Gastrocnemius medialis (tissue), 4 donors: ENCODE measurements around the gene PACS2. TPM values are rescaled to one million over a fixed set of nuclear protein-coding genes. Genes with fewer than 3 reads are reported as not detected.

ENCODE experiments used
- ATAC-seq, 2 donors: fragments of 150-250 bp; one replicate each; pipeline ENCODE4 v1.9.1; 2016
- DNase-seq, 2 donors: peaks; one replicate each; pipeline ENCODE4 v3.0.0-alpha.2; 2019
- H3K27ac ChIP-seq, 4 donors: fragments of 200-600 bp; sonication (generic); 1 replicate in 1 of 4; 2 replicates in 3 of 4; pipeline ENCODE4 v1.5.1; 2016 to 2018; ENCODE audit warnings: mild to moderate bottlenecking in 2 of 4, moderate library complexity in 1 of 4
- H3K27me3 ChIP-seq, 3 donors: fragments of 200-600 bp; sonication (generic) in 2 of 3; 1 replicate in 1 of 3; 2 replicates in 2 of 3; pipeline versions ENCODE4 v1.5.1 to v1.6.0; 2016 to 2019; ENCODE audit warnings: mild to moderate bottlenecking in 1 of 3, moderate library complexity in 1 of 3
- H3K36me3 ChIP-seq, 2 donors: fragments of 200-600 bp; sonication (generic) in 1 of 2; one replicate each; pipeline ENCODE4 v1.5.1; 2017 to 2018
- H3K4me1 ChIP-seq, 2 donors: fragments of 200-600 bp; sonication (generic) in 1 of 2; one replicate each; pipeline ENCODE4 v1.5.1; 2016 to 2017; ENCODE audit warnings: mild to moderate bottlenecking in 2 of 2
- H3K4me3 ChIP-seq, 4 donors: fragments of 200-600 bp; sonication (generic) in 3 of 4; 1 replicate in 1 of 4; 2 replicates in 3 of 4; pipeline ENCODE4 v1.5.1; 2016 to 2019; ENCODE audit warnings: mild to moderate bottlenecking in 2 of 4
- H3K9me3 ChIP-seq, 3 donors: fragments of 200-600 bp; sonication (generic) in 2 of 3; 1 replicate in 1 of 3; 2 replicates in 2 of 3; pipeline ENCODE4 v1.5.1; 2016 to 2019
- CTCF ChIP-seq, 5 experiments: fragments of 450-650 bp in 3 of 5; fragments of 200-600 bp in 2 of 5; sonication (generic) in 2 of 5; IDR thresholded peaks in 4 of 5; conservative IDR thresholded peaks in 1 of 5; 1 replicate in 4 of 5; 2 replicates in 1 of 5; pipeline ENCODE4 v1.5.1; 2016 to 2019; ENCODE audit warnings: antibody characterized with exemption in 5 of 5, mild to moderate bottlenecking in 3 of 5, moderate library complexity in 3 of 5
- POLR2A ChIP-seq, 2 donors: fragments of 450-650 bp; IDR thresholded peaks; one replicate each; pipeline ENCODE4 v1.6.1; 2017; ENCODE audit warnings: antibody characterized with exemption in 2 of 2, mild to moderate bottlenecking in 2 of 2, moderate library complexity in 2 of 2
- in situ Hi-C, 4 donors: fragments of 200-750 bp; cut with MboI; loops; one replicate each; pipeline versions ENCODE4 v1.15.0 to v1.8.0; 2017; ENCODE audit warnings: low sequenced_read_pairs in 4 of 4
- intact Hi-C: fragments of 100-400 bp; cut with DNase I; formaldehyde crosslinking; loops from one replicate; pipeline ENCODE4 v1.15.1; 2023; ENCODE audit warnings: low total_unique reads
- total RNA-seq, 4 donors: library from RNA; depleted of rRNA; stranded (reverse); fragments of >200 nt; gene quantifications; one replicate each; pipeline versions ENCODE4 v1.1.0 to v1.2.3, GENCODE V29; 2016

The PACS2 gene
- total RNA-seq, 4 donors from 2014 or later, result 81.0 to 115 (median 93.1) TPM

GRCh38 chr14:105413544-105413886, 99.0 kb downstream of the PACS2 start:
- intact Hi-C loops, result loop anchor here (10.0 kb wide), 1 partner anchor 109 kb away; the partner anchor contains the start of gene BRF1
- ATAC-seq (no peak), DNase-seq (no peak)

GRCh38 chr14:105414456-105415371, 100.2 kb downstream of the PACS2 start:
- peaks cover 0 to 4% (median 0%) of the 10 kb centered on the region in 3 donors for H3K27me3 ChIP-seq
- peak; percentile 52 to 82 for DNase-seq

More at GRCh38 chr14:105413544-105413886, 99.0 kb downstream of the PACS2 start:
- Histone ChIP-seq H3K4me3 (no peak overlapping the region), H3K27me3 (peaks cover 0 to 4% (median 0%) of the 10 kb centered on the region in 3 donors), H3K4me1 (peaks cover 14 to 23% of the 10 kb centered on the region in 2 donors), H3K27ac (no peak overlapping the region), H3K9me3 (no peaks in the 10 kb centered on the region), H3K36me3 (no peaks in the 10 kb centered on the region)
- TF ChIP-seq POLR2A (IDR thresholded peaks at IDR 0.05), result no peak
- no peak for TF ChIP-seq CTCF (IDR thresholded peaks at IDR 0.05 in 4 of 5, conservative IDR thresholded peaks at IDR 0.05 in 1 of 5)
- in situ Hi-C loops, result no loop called here

GRCh38 chr14:105415481-105416428, 101.2 kb downstream of the PACS2 start:
- DNase-seq, result no peak
- Histone ChIP-seq H3K4me1 (peaks cover 25 to 34% of the 10 kb centered on the region in 2 donors), H3K27ac (peak overlapping the region; percentile 64 to 93 (median 82)), H3K27me3 (peaks cover 0 to under 1% (median 0%) of the 10 kb centered on the region in 3 donors), H3K9me3 (no peaks in the 10 kb centered on the region), H3K4me3 (peak overlapping the region; percentile 36 to 71 (median 58)), H3K36me3 (no peaks in the 10 kb centered on the region)
- no peak for ATAC-seq
- in situ Hi-C loops, result no loop called here
- intact Hi-C loops, result loop anchor here (1.0 to 10.0 kb wide), 3 partner anchors 17 to 111 kb away; partner anchors contain the start of genes BRF1, TEDC1 and TEX22
- no peak for TF ChIP-seq POLR2A (IDR thresholded peaks at IDR 0.05)
- TF ChIP-seq CTCF (IDR thresholded peaks at IDR 0.05 in 4 of 5, conservative IDR thresholded peaks at IDR 0.05 in 1 of 5), result no peak

More at GRCh38 chr14:105414456-105415371, 100.2 kb downstream of the PACS2 start:
- in situ Hi-C loops (no loop called here), intact Hi-C loops (loop anchor here (1.0 to 10.0 kb wide), 3 partner anchors 16 to 110 kb away; partner anchors contain the start of genes BRF1, TEDC1 and TEX22)
- TF ChIP-seq CTCF (IDR thresholded peaks at IDR 0.05 in 4 of 5, conservative IDR thresholded peaks at IDR 0.05 in 1 of 5), result peak; percentile 61 to 92 (median 90)
- TF ChIP-seq POLR2A (IDR thresholded peaks at IDR 0.05), result no peak
- Histone ChIP-seq H3K4me1 (peaks cover 22 to 30% of the 10 kb centered on the region in 2 donors), H3K9me3 (no peaks in the 10 kb centered on the region), H3K4me3 (peak overlapping the region; percentile 36 to 71 (median 58)), H3K36me3 (no peaks in the 10 kb centered on the region), H3K27ac (peak overlapping the region; percentile 64 to 93 (median 82))
- ATAC-seq, result peak; percentile 80

GRCh38 chr14:105416671-105417070, 102.1 kb downstream of the PACS2 start:
- H3K4me1 ChIP-seq, result peaks cover 28 to 37% of the 10 kb centered on the region in 2 donors
- no peaks in the 10 kb centered on the region for H3K9me3 ChIP-seq
- DNase-seq (no peak), ATAC-seq (no peak)
- in situ Hi-C loops (no loop called here), intact Hi-C loops (loop anchor here (10.0 kb wide), 1 partner anchor 112 kb away; the partner anchor contains the start of gene BRF1)
- H3K36me3 ChIP-seq, result no peaks in the 10 kb centered on the region
- H3K27me3 ChIP-seq, result no peaks in the 10 kb centered on the region
- no peak overlapping the region for H3K4me3 ChIP-seq
- TF ChIP-seq CTCF (IDR thresholded peaks at IDR 0.05 in 4 of 5, conservative IDR thresholded peaks at IDR 0.05 in 1 of 5) (no peak), POLR2A (IDR thresholded peaks at IDR 0.05) (no peak)
- H3K27ac ChIP-seq, result peak overlapping the region in 2 of 4 donors; percentile 3 to 8
